OCI-LY1 (cell line): ENCODE results near the gene XPR1.

Source experiments
- H2AFZ ChIP-seq: fragments of 200-600 bp; sonication (generic), shearing (Covaris generic); 2 replicates; pipeline ENCODE4 v1.6.0; 2014; ENCODE audit warnings: antibody characterized with exemption, mild to moderate bottlenecking, low read length
- H3F3A ChIP-seq: fragments of 200-600 bp; sonication (generic), shearing (Covaris generic); 2 replicates; pipeline ENCODE4 v1.6.0; 2014; ENCODE audit warnings: mild to moderate bottlenecking, antibody characterized with exemption, low read length, moderate library complexity; ENCODE audit not compliant: insufficient read depth
- H3K27ac ChIP-seq: fragments of 200-600 bp; sonication (generic); 2 replicates; pipeline ENCODE4 v1.5.1; 2014; ENCODE audit warnings: low read length, mixed run types, mild to moderate bottlenecking, low read depth; ENCODE audit not compliant: poor library complexity, severe bottlenecking
- H3K27me3 ChIP-seq: fragments of 200-600 bp; sonication (generic); 2 replicates; pipeline ENCODE4 v1.6.0; 2014; ENCODE audit warnings: antibody characterized with exemption, mild to moderate bottlenecking, low read length, moderate library complexity; ENCODE audit not compliant: insufficient read depth
- H3K36me3 ChIP-seq: fragments of 200-600 bp; sonication (generic); 2 replicates; pipeline ENCODE4 v1.6.1; 2014; ENCODE audit warnings: mild to moderate bottlenecking, antibody characterized with exemption, low read length, moderate library complexity, mixed read lengths; ENCODE audit not compliant: insufficient read depth
- H3K4me1 ChIP-seq: fragments of 200-600 bp; sonication (generic); 2 replicates; pipeline ENCODE4 v1.5.1; 2014; ENCODE audit warnings: mild to moderate bottlenecking, low read length, moderate library complexity; ENCODE audit not compliant: insufficient read depth, severe bottlenecking
- H3K4me2 ChIP-seq: fragments of 200-600 bp; sonication (generic), shearing (Covaris generic); 2 replicates; pipeline ENCODE4 v1.6.1; 2014; ENCODE audit warnings: low read length
- H3K4me3 ChIP-seq: fragments of 200-600 bp; sonication (generic); 2 replicates; pipeline ENCODE4 v1.5.1; 2014; ENCODE audit warnings: low read length, low read depth, mild to moderate bottlenecking, mixed read lengths; ENCODE audit not compliant: poor library complexity, severe bottlenecking
- H3K79me2 ChIP-seq: fragments of 200-600 bp; shearing (Covaris generic); 2 replicates; pipeline ENCODE4 v1.6.1; 2016; ENCODE audit warnings: mixed run types, low read length, mixed read lengths; ENCODE audit not compliant: insufficient read depth
- H3K9ac ChIP-seq: fragments of 200-600 bp; sonication (generic), shearing (Covaris generic); 2 replicates; pipeline ENCODE4 v1.6.1; 2014; ENCODE audit warnings: mild to moderate bottlenecking, low read length, mixed read lengths
- H3K9me2 ChIP-seq: fragments of 200-600 bp; sonication (generic), shearing (Covaris generic); 2 replicates; pipeline ENCODE4 v1.6.1; 2014; ENCODE audit warnings: low read depth, mild to moderate bottlenecking, low read length, mixed read lengths
- H3K9me3 ChIP-seq: fragments of 200-600 bp; shearing (Covaris generic); 2 replicates; pipeline ENCODE4 v1.6.1; 2014; ENCODE audit warnings: low read length, mixed read lengths
- H4K20me1 ChIP-seq: fragments of 200-600 bp; sonication (generic), shearing (Covaris generic); 2 replicates; pipeline ENCODE4 v1.6.0; 2016; ENCODE audit warnings: mild to moderate bottlenecking, low read length; ENCODE audit not compliant: insufficient read depth
- EZH2 ChIP-seq: fragments of 200-600 bp; sonication (generic), shearing (Covaris generic); IDR thresholded peaks from 2 replicates; pipeline ENCODE4 v1.8.0; 2017; ENCODE audit warnings: borderline replicate concordance, mixed run types, mild to moderate bottlenecking, antibody characterized with exemption, low read length, moderate library complexity, mixed read lengths
- TF ChIP-seq, protein P1 (sequence below): fragments of 200-600 bp; sonication (generic), shearing (Covaris generic); IDR thresholded peaks from 2 replicates; pipeline ENCODE4 v1.5.1; 2017; ENCODE audit warnings: mild to moderate bottlenecking, antibody characterized with exemption, low read length, moderate library complexity, mixed read lengths

XPR1 gene

DNA sequence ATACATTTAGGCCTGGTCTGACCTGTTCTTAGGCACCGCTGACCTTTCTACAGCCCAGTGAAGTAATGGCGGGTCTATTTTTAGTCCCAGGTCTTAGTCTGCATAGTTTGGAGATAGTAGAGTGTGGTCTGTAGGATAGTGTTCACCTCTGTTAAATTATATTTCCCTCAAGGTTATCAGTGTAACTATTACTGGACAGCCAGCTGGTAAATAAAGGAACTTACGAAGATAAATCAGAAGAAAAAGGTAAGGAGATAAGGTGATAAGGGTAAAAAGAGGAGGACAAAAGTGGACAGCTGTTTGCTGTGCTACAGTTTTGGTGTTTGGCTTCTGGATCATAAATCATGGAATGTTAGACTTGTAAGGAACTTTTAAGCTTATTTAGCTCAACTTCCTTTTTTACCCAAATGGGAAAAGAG lies 8.7 kb downstream of the XPR1 start:
- no peak overlapping the region for H3K27ac ChIP-seq
- no peaks in the 10 kb centered on the region for H3K27me3 ChIP-seq
- no peaks in the 10 kb centered on the region for H3F3A ChIP-seq
- no peaks in the 10 kb centered on the region for H3K79me2 ChIP-seq
- H3K9me3 ChIP-seq: no peaks in the 10 kb centered on the region
- H3K36me3 ChIP-seq: no peaks in the 10 kb centered on the region
- no peak overlapping the region for H3K4me2 ChIP-seq
- no peak overlapping the region for H2AFZ ChIP-seq
- no peaks in the 10 kb centered on the region for H4K20me1 ChIP-seq
- TF ChIP-seq, protein P1, sequence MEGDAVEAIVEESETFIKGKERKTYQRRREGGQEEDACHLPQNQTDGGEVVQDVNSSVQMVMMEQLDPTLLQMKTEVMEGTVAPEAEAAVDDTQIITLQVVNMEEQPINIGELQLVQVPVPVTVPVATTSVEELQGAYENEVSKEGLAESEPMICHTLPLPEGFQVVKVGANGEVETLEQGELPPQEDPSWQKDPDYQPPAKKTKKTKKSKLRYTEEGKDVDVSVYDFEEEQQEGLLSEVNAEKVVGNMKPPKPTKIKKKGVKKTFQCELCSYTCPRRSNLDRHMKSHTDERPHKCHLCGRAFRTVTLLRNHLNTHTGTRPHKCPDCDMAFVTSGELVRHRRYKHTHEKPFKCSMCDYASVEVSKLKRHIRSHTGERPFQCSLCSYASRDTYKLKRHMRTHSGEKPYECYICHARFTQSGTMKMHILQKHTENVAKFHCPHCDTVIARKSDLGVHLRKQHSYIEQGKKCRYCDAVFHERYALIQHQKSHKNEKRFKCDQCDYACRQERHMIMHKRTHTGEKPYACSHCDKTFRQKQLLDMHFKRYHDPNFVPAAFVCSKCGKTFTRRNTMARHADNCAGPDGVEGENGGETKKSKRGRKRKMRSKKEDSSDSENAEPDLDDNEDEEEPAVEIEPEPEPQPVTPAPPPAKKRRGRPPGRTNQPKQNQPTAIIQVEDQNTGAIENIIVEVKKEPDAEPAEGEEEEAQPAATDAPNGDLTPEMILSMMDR: no peak
- no peak for TF ChIP-seq EZH2
- no peaks in the 10 kb centered on the region for H3K4me1 ChIP-seq
- H3K9ac ChIP-seq: no peak overlapping the region
- H3K4me3 ChIP-seq: no peak overlapping the region
- no peaks in the 10 kb centered on the region for H3K9me2 ChIP-seq

DNA sequence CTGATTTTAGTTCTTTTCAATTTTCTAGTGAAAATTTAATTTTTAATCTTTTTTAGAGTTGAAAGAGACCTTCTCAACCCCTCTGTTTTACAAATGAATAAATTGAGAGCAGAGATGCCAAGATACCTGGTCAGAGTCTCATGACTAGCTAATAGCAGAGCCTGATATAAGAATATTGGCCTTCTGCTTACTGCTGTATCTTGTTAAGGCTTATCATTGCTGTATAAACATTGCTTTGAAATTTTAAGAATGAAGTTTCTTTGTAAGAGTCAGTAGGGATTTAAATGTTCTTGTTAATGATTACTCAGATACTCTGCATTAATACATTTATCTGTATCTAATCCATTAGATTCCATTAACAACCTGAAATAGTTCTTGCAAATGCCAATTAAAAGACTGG lies 9.8 kb downstream of the XPR1 start:
- Histone ChIP-seq H2AFZ (no peak overlapping the region), H3K4me3 (no peak overlapping the region), H3K79me2 (no peaks in the 10 kb centered on the region), H3K27ac (no peak overlapping the region), H4K20me1 (no peaks in the 10 kb centered on the region), H3F3A (no peaks in the 10 kb centered on the region), H3K27me3 (no peaks in the 10 kb centered on the region), H3K9me3 (no peaks in the 10 kb centered on the region), H3K36me3 (no peaks in the 10 kb centered on the region), H3K4me2 (no peak overlapping the region), H3K4me1 (no peaks in the 10 kb centered on the region), H3K9ac (no peak overlapping the region), H3K9me2 (no peaks in the 10 kb centered on the region)
- TF ChIP-seq EZH2: no peak
- TF ChIP-seq, protein P1: no peak

DNA sequence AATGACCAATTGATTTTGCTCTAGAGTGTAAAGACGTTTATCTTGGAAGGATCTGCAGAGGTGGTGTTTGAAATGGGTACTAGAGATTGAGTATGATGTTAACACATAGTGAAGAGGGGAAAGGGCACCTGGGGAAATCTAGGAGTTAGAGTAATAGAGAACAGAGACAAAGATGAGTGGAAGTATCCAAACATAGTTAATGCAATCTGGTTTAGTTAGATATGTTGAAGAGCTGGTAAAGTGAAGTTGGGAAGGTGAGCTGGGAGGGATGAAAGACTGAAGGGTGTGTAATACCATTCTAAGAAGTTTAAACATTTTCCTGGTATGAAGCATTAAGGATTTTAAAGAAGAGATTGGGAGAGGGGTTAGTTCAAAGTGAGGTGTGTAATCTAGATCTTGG lies 11.0 kb downstream of the XPR1 start:
- H3K9me2 ChIP-seq: no peaks in the 10 kb centered on the region
- H3F3A ChIP-seq: no peaks in the 10 kb centered on the region
- no peak overlapping the region for H2AFZ ChIP-seq
- H3K79me2 ChIP-seq: no peaks in the 10 kb centered on the region
- no peaks in the 10 kb centered on the region for H3K9me3 ChIP-seq
- no peak overlapping the region for H3K4me2 ChIP-seq
- no peaks in the 10 kb centered on the region for H3K36me3 ChIP-seq
- no peak overlapping the region for H3K9ac ChIP-seq
- TF ChIP-seq EZH2: no peak
- TF ChIP-seq, protein P1: no peak
- no peaks in the 10 kb centered on the region for H3K4me1 ChIP-seq
- H3K4me3 ChIP-seq: no peak overlapping the region
- H3K27ac ChIP-seq: no peak overlapping the region
- no peaks in the 10 kb centered on the region for H3K27me3 ChIP-seq
- H4K20me1 ChIP-seq: no peaks in the 10 kb centered on the region
